GM19025 (cell line): ENCODE results near the gene POFUT2.
"Not testable (repeated sequence)": the region's sequence is repeated elsewhere in the genome, so short reads cannot be mapped to it uniquely, and the experiment has no call there.

Source experiments
- ATAC-seq: cut with Tn5 transposase; IDR thresholded peaks from one replicate; pipeline ENCODE4 v1.9.1; 2021; ENCODE audit warnings: mild to moderate bottlenecking, low read depth, moderate library complexity; ENCODE audit not compliant: unreplicated experiment

POFUT2 gene

GRCh38 chr21:45326891-45327440, 39.3 kb upstream of the POFUT2 start:
- no peak for ATAC-seq

- ATAC-seq, result no peak
Measured at GRCh38 chr21:45326169-45326851, 38.6 kb upstream of the POFUT2 start.

GRCh38 chr21:45325206-45326168, 37.8 kb upstream of the POFUT2 start:
- no peak for ATAC-seq

GRCh38 chr21:45324489-45325205, 37.0 kb upstream of the POFUT2 start:
- no peak for ATAC-seq

- ATAC-seq, result no peak
Measured at GRCh38 chr21:45323487-45324311, 36.0 kb upstream of the POFUT2 start.

- ATAC-seq, result no peak
Measured at GRCh38 chr21:45322960-45323461, 35.3 kb upstream of the POFUT2 start.

GRCh38 chr21:45322231-45322959, 34.7 kb upstream of the POFUT2 start:
- ATAC-seq, result no peak

GRCh38 chr21:45320261-45321025, 32.7 kb upstream of the POFUT2 start:
- no peak for ATAC-seq

- no peak for ATAC-seq
Measured at GRCh38 chr21:45319461-45320211, 31.9 kb upstream of the POFUT2 start.

GRCh38 chr21:45318556-45319404, 31.1 kb upstream of the POFUT2 start:
- ATAC-seq, result no peak

GRCh38 chr21:45318146-45318555, 30.5 kb upstream of the POFUT2 start:
- ATAC-seq, result no peak

GRCh38 chr21:45317398-45318145, 29.9 kb upstream of the POFUT2 start:
- ATAC-seq, result no peak

- no peak for ATAC-seq
Measured at GRCh38 chr21:45316871-45317397, 29.2 kb upstream of the POFUT2 start.

- not testable (repeated sequence) for ATAC-seq
Measured at GRCh38 chr21:45315676-45316470, 28.2 kb upstream of the POFUT2 start.

- no peak for ATAC-seq
Measured at GRCh38 chr21:45313682-45314081, 26.0 kb upstream of the POFUT2 start.
